Endothelial cell of umbilical vein (primary cell): Measurements from ENCODE around the gene SOD3. TPM values are rescaled to one million over a fixed set of nuclear protein-coding genes. Genes with fewer than 3 reads are reported as not detected.

Source experiments
- BruUV-seq: library from RNA; stranded (reverse); fragments of 400-500 nt; replicated peaks from 2 replicates; lab custom pipeline; 2021; lab: Mats Ljungman, UMichigan
- CTCF ChIA-PET: fragments of 300-600, 350-600 bp; sonication (Branson Sonifier 250); formaldehyde crosslinking; loops from one replicate; lab custom pipeline; 2021; ENCODE audit warnings: antibody characterized with exemption, inconsistent platforms; lab: Charles Lee
- POLR2A ChIA-PET: fragments of 300-600, 350-600 bp; sonication (Branson Sonifier 250); formaldehyde crosslinking; loops from one replicate; lab custom pipeline; 2021; ENCODE audit warnings: antibody characterized with exemption, inconsistent platforms; lab: Charles Lee
- DNase-seq: peaks from one replicate; pipeline ENCODE4 v3.0.0-alpha.2; 2011; ENCODE audit warnings: low read depth, low spot score
- FAIRE-seq: peaks from 2 replicates; lab custom pipeline; 2011; peaks lifted over from hg19 to GRCh38; lab: Jason Lieb, UNC
- H2AFZ ChIP-seq: 2 replicates; pipeline ENCODE4 v1.6.0; 2012; ENCODE audit warnings: low read depth, low read length, control low read depth, inconsistent platforms
- H3K27ac ChIP-seq: 2 replicates; pipeline ENCODE4 v1.5.1; 2011; ENCODE audit warnings: low read depth, mild to moderate bottlenecking, control low read depth, low read length, moderate library complexity; ENCODE audit not compliant: insufficient read depth
- H3K27me3 ChIP-seq, 2 experiments: 2 replicates each; pipeline versions ENCODE4 v1.6.0 to v1.6.1; 2011; ENCODE audit warnings: low read length in 2 of 2, mixed read lengths in 1 of 2; ENCODE audit not compliant: control insufficient read depth in 2 of 2, insufficient read depth in 2 of 2
- H3K36me3 ChIP-seq, 2 experiments: 2 replicates in 1 of 2; 3 replicates in 1 of 2; pipeline ENCODE4 v1.5.1; 2011; ENCODE audit warnings: low read length in 2 of 2, mild to moderate bottlenecking in 1 of 2, moderate library complexity in 1 of 2; ENCODE audit not compliant: control insufficient read depth in 2 of 2, insufficient read depth in 2 of 2; ENCODE audit errors: extremely low read depth in 1 of 2
- H3K4me1 ChIP-seq: 3 replicates; pipeline ENCODE4 v1.5.1; 2011; ENCODE audit warnings: mild to moderate bottlenecking, low read length; ENCODE audit not compliant: control insufficient read depth, insufficient read depth; ENCODE audit errors: extremely low read depth
- H3K4me2 ChIP-seq: 2 replicates; pipeline ENCODE4 v1.6.1; 2011; ENCODE audit warnings: low read length, control low read depth, mixed read lengths; ENCODE audit not compliant: insufficient read depth
- H3K4me3 ChIP-seq, 3 experiments: fragments of 200-600 bp in 1 of 3; sonication (generic), shearing (Covaris generic) in 1 of 3; replicated peaks in 1 of 3; 2 replicates each; pipeline ENCODE4 v1.5.1; 2011 to 2016; ENCODE audit warnings: control low read depth in 3 of 3, low read length in 3 of 3, mild to moderate bottlenecking in 2 of 3, inconsistent platforms in 1 of 3, low read depth in 1 of 3, moderate library complexity in 1 of 3; ENCODE audit not compliant: insufficient read depth in 1 of 3
- H3K79me2 ChIP-seq: 2 replicates; pipeline ENCODE4 v1.6.0; 2012; ENCODE audit warnings: low read length, inconsistent platforms; ENCODE audit not compliant: control insufficient read depth, insufficient read depth
- H3K9ac ChIP-seq: replicated peaks from 2 replicates; pipeline ENCODE3; 2011; ENCODE audit warnings: low read length, control low read depth; ENCODE audit not compliant: insufficient read depth; ENCODE audit errors: extremely low read depth
- H3K9me1 ChIP-seq: replicated peaks from 3 replicates; pipeline ENCODE4 v1.6.0; 2011; ENCODE audit warnings: mild to moderate bottlenecking, low read length; ENCODE audit not compliant: control insufficient read depth, insufficient read depth; ENCODE audit errors: extremely low read depth
- H3K9me3 ChIP-seq: replicated peaks from 2 replicates; pipeline ENCODE4 v1.5.1; 2012; ENCODE audit warnings: low read length, inconsistent platforms; ENCODE audit not compliant: control insufficient read depth, insufficient read depth
- H4K20me1 ChIP-seq: replicated peaks from 2 replicates; pipeline ENCODE3; 2011; ENCODE audit warnings: mild to moderate bottlenecking, low read length; ENCODE audit not compliant: control insufficient read depth, insufficient read depth; ENCODE audit errors: extremely low read depth
- EZH2 ChIP-seq: IDR thresholded peaks from 2 replicates; pipeline ENCODE4 v1.6.1; 2012; ENCODE audit warnings: borderline replicate concordance, low read depth, mild to moderate bottlenecking, moderate library complexity, low read length, inconsistent platforms; ENCODE audit not compliant: severe bottlenecking
- FOS ChIP-seq: IDR thresholded peaks from 2 replicates; pipeline ENCODE4 v1.6.1; 2011; ENCODE audit warnings: mild to moderate bottlenecking, low read length, moderate library complexity, borderline replicate concordance; ENCODE audit not compliant: insufficient read depth
- GATA2 ChIP-seq: IDR thresholded peaks from 2 replicates; pipeline ENCODE4 v1.7.0; 2011; ENCODE audit warnings: low read depth, mild to moderate bottlenecking, moderate library complexity, mixed read lengths, low read length; ENCODE audit not compliant: insufficient read length, insufficient read depth
- JUN ChIP-seq: IDR thresholded peaks from 2 replicates; pipeline ENCODE4 v1.6.1; 2011; ENCODE audit warnings: borderline replicate concordance, low read depth; ENCODE audit not compliant: insufficient read length, insufficient read depth
- MAX ChIP-seq: IDR thresholded peaks from 2 replicates; pipeline ENCODE4 v1.6.1; 2011; ENCODE audit not compliant: insufficient read depth, insufficient read length
- MYC ChIP-seq: IDR thresholded peaks from one replicate; pipeline ENCODE4 v1.6.1; 2011; ENCODE audit warnings: mild to moderate bottlenecking, low read depth, low read length
- POLR2A ChIP-seq: IDR thresholded peaks from 2 replicates; pipeline ENCODE4 v1.6.1; 2012; ENCODE audit warnings: low read depth, mild to moderate bottlenecking, control low read depth, low read length
- POLR2AphosphoS5 ChIP-seq: IDR thresholded peaks from 2 replicates; pipeline ENCODE4 v1.6.1; 2012; ENCODE audit warnings: low read depth, mild to moderate bottlenecking, control low read depth, low read length, moderate library complexity; ENCODE audit not compliant: insufficient read depth
- dilution Hi-C: fragments of 300-500 bp; cut with MboI; formaldehyde crosslinking; loops from one replicate; pipeline ENCODE4 v1.15.0; 2019; ENCODE audit warnings: low sequenced_read_pairs; ENCODE audit not compliant: extremely low pct_ligation_motif_present
- intact Hi-C: fragments of 100-400 bp; cut with micrococcal nuclease; formaldehyde crosslinking; loops from one replicate; pipeline ENCODE4 v1.10.0; 2022
- polyA plus RNA-seq, 4 experiments: library from polyadenylated mRNA; depleted of rRNA in 3 of 4; stranded (reverse) in 3 of 4; unstranded in 1 of 4; fragments of >200 nt; gene quantifications; 2 replicates each; pipeline versions ENCODE4 v1.2.1 to v1.2.3, GENCODE V29; 2011 to 2012; ENCODE audit warnings: missing spikeins in 1 of 4
- total RNA-seq: library from RNA; stranded (reverse); gene quantifications from 2 replicates; pipeline ENCODE4 v1.2.3, GENCODE V29; 2021
- TF ChIP-seq, protein P1 (sequence below), 2 donors: IDR thresholded peaks; 1 replicate in 1 of 2; 2 replicates in 1 of 2; pipeline ENCODE4 v1.5.1; 2011; ENCODE audit warnings: low read length in 2 of 2, mild to moderate bottlenecking in 2 of 2, moderate library complexity in 2 of 2, control low read depth in 1 of 2, inconsistent platforms in 1 of 2, low read depth in 1 of 2; ENCODE audit not compliant: insufficient read depth in 1 of 2; ENCODE audit errors: extremely low read depth in 1 of 2

The SOD3 gene
- total and polyA plus RNA-seq, 2 donors (not counting 3 experiments of a cell fraction or from before 2014, with no cell fraction given), result not detected

DNA sequence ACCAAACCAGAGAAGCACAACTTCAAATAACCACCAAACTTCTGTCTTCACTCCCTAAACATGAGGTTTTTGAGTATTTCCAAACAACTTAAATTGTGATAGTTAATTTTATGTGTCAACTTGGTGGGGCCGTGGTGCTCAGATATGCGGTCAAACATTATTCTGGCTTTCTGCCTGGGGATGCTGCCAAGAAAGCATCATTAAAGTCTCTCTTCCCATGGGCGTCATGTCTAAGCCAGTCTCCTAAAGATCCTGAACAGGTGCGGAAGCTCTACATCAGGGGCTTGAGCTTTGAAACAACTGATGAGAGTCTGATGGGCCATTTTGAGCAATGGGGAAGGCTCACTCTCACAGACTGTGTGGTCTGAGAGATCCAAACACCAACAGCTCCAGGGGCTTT, 24.1 kb upstream of the SOD3 start:
- no peaks in the 10 kb centered on the region for H3K27me3 ChIP-seq
- no peaks in the 10 kb centered on the region for H3K4me1 ChIP-seq
- H3K4me3 ChIP-seq, result no peak overlapping the region
- H4K20me1 ChIP-seq, result no peaks in the 10 kb centered on the region
- no peak for TF ChIP-seq GATA2
- no peak for TF ChIP-seq FOS
- TF ChIP-seq, protein P1, sequence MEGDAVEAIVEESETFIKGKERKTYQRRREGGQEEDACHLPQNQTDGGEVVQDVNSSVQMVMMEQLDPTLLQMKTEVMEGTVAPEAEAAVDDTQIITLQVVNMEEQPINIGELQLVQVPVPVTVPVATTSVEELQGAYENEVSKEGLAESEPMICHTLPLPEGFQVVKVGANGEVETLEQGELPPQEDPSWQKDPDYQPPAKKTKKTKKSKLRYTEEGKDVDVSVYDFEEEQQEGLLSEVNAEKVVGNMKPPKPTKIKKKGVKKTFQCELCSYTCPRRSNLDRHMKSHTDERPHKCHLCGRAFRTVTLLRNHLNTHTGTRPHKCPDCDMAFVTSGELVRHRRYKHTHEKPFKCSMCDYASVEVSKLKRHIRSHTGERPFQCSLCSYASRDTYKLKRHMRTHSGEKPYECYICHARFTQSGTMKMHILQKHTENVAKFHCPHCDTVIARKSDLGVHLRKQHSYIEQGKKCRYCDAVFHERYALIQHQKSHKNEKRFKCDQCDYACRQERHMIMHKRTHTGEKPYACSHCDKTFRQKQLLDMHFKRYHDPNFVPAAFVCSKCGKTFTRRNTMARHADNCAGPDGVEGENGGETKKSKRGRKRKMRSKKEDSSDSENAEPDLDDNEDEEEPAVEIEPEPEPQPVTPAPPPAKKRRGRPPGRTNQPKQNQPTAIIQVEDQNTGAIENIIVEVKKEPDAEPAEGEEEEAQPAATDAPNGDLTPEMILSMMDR (IDR thresholded peaks at IDR 0.05; ENCODE audit: extremely low read depth in 1 of 2, insufficient read depth in 1 of 2, low read depth in 1 of 2, low read length in 2 of 2), result no peak
- TF ChIP-seq POLR2AphosphoS5, result no peak
- no peak for TF ChIP-seq EZH2
- TF ChIP-seq MAX, result no peak
- no peak for TF ChIP-seq JUN
- TF ChIP-seq MYC, result no peak
- TF ChIP-seq POLR2A, result no peak
- ChIA-PET POLR2A (no interaction called here), CTCF (no interaction called here)
- no peaks in the 10 kb centered on the region for H3K9me1 ChIP-seq
- no peaks in the 10 kb centered on the region for H3K9me3 ChIP-seq
- H3K27ac ChIP-seq, result no peak overlapping the region
- no peak for DNase-seq
- intact Hi-C loops, result no loop called here
- BruUV-seq, result no TSS peak
- no peak overlapping the region for H3K9ac ChIP-seq
- FAIRE-seq, result no peak
- dilution Hi-C loops, result no loop called here
- H2AFZ ChIP-seq, result no peak overlapping the region
- H3K4me2 ChIP-seq, result no peak overlapping the region
- no peaks in the 10 kb centered on the region for H3K36me3 ChIP-seq
- no peaks in the 10 kb centered on the region for H3K79me2 ChIP-seq
